Type B pancreatic cell (in vitro differentiated cells): ENCODE measurements around the gene TTN. TPM values are rescaled to one million over a fixed set of nuclear protein-coding genes. Genes with fewer than 3 reads are reported as not detected.

ENCODE experiments used
- DNase-seq: peaks from one replicate; pipeline ENCODE4 v3.0.0; 2021; ENCODE audit warnings: mixed read lengths; ENCODE audit not compliant: unreplicated experiment; ENCODE audit errors: extremely low spot score
- H3K27ac Mint-ChIP-seq: 2 replicates; pipeline ENCODE4 v1.8.0; 2021; ENCODE audit warnings: mild to moderate bottlenecking, mixed read lengths
- H3K27me3 Mint-ChIP-seq: 2 replicates; pipeline ENCODE4 v1.8.0; 2021; ENCODE audit warnings: mixed read lengths
- H3K36me3 Mint-ChIP-seq: 2 replicates; pipeline ENCODE4 v1.8.0; 2021; ENCODE audit warnings: mixed read lengths
- H3K4me1 Mint-ChIP-seq: one replicate; pipeline ENCODE4 v1.8.0; 2021; ENCODE audit warnings: mixed read lengths; ENCODE audit not compliant: unreplicated experiment
- H3K4me3 Mint-ChIP-seq: 2 replicates; pipeline ENCODE4 v1.8.0; 2021; ENCODE audit warnings: mild to moderate bottlenecking, mixed read lengths
- H3K9me3 Mint-ChIP-seq: 2 replicates; pipeline ENCODE4 v1.8.0; 2021; ENCODE audit warnings: mixed read lengths
- CTCF ChIP-seq: fragments of 200-600 bp; sonication (generic); conservative IDR thresholded peaks from 2 replicates; pipeline ENCODE4 v1.5.0; 2021; ENCODE audit warnings: antibody characterized with exemption, mild to moderate bottlenecking
- total RNA-seq: library from RNA; stranded (reverse); gene quantifications from 2 replicates; pipeline ENCODE4 v1.2.1, GENCODE V29; 2021; ENCODE audit warnings: low replicate concordance

TTN gene
- total RNA-seq, 1 donor from 2014 or later: 5.6 TPM

- TF ChIP-seq CTCF: no peak
Observed at GRCh38 chr2:178689808-178690207, 117.4 kb downstream of the TTN start.

DNA sequence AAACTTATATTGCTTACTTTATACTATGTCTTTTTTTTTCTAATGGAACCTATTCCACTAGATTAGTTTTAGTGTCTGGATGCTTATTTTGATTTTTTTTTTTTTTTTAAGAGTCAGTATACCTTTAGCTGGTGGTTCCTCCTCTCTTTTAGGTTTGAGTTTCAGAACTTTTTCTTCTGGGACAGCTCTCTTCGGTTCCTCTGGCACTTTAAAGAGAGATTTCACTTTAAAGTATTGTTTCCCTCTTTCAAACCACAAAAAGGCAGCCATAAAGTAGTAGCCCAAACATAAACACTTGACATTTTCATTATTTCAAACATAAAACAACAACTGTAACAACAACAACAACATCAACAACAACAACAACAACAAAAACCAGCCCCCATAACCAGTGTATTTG, 123.3 kb downstream of the TTN start:
- Mint-ChIP-seq H3K4me1 (no peaks in the 10 kb centered on the region), H3K4me3 (no peak overlapping the region), H3K9me3 (peaks cover 5% of the 10 kb centered on the region), H3K27ac (no peak overlapping the region), H3K36me3 (peaks cover 4% of the 10 kb centered on the region), H3K27me3 (no peaks in the 10 kb centered on the region)
- no peak for TF ChIP-seq CTCF
- DNase-seq: no peak

More at GRCh38 chr2:178689808-178690207, 117.4 kb downstream of the TTN start:
- H3K36me3 Mint-ChIP-seq: peaks cover 4% of the 10 kb centered on the region
- DNase-seq: no peak
- no peak overlapping the region for H3K4me3 Mint-ChIP-seq
- H3K9me3 Mint-ChIP-seq: peaks cover 5% of the 10 kb centered on the region
- H3K27ac Mint-ChIP-seq: no peak overlapping the region
- no peaks in the 10 kb centered on the region for H3K27me3 Mint-ChIP-seq
- no peaks in the 10 kb centered on the region for H3K4me1 Mint-ChIP-seq

DNA sequence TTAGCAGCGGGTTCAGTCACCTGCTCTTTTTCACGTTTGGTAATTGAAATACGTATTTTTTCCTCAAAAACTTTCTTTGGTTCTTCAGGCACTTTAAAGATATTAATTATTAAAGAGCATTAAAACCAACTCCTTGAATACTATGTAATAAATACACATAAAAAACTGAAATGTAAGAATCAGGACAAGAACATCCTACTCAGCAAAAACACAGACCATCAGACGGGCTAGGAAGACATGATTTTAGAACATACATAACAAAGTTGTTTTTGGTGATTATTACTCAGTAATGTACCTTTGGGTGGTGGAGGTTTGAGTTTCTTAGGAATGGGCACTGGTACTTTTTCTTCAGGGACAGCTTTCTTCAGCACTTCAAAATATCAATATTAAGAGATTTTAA, 126.1 kb downstream of the TTN start:
- H3K4me1 Mint-ChIP-seq: no peaks in the 10 kb centered on the region
- no peak overlapping the region for H3K27ac Mint-ChIP-seq
- no peaks in the 10 kb centered on the region for H3K27me3 Mint-ChIP-seq
- no peak overlapping the region for H3K4me3 Mint-ChIP-seq
- DNase-seq: no peak
- H3K9me3 Mint-ChIP-seq: peaks cover 5% of the 10 kb centered on the region
- H3K36me3 Mint-ChIP-seq: peaks cover 4% of the 10 kb centered on the region
- no peak for TF ChIP-seq CTCF

DNA sequence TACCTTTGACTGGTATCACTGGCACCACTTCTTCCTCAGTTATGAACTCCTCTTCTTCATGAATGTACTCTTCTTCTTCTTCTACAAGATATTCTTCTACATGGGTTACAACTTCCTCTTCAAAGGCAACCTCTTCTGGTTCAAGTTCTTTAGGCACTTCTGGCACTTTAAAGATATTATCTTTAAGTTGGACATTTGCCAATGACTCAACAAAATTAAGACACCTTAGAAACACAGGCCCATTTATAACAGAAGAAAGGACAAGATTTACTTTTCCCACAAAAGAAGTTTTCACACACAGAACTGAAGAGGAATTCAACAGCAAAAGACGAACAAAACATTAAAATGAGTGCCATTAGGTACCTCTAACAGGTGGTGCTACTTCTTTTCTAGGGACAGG, 127.3 kb downstream of the TTN start:
- no peak for DNase-seq
- Mint-ChIP-seq H3K4me3 (no peak overlapping the region), H3K27ac (no peak overlapping the region), H3K9me3 (no peaks in the 10 kb centered on the region), H3K4me1 (no peaks in the 10 kb centered on the region), H3K27me3 (no peaks in the 10 kb centered on the region), H3K36me3 (no peaks in the 10 kb centered on the region)
- no peak for TF ChIP-seq CTCF

DNA sequence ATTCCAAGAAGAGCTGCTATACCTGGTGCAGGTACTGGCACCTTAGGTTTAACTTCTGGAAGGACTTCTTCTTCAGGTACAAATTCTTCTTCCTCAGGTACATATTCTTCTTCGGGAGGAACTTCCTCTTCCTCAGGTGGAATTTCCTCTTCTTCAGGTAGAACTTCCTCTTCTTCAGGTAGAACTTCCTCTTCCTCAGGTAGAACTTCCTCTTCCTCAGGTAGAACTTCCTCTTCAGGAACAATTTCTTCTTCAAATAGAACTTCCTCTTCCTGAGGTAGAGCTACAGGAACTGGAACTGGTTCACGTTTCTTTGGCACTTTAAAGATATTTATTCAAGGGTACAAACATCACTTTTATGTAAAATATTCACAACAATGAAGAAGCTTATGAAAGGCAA, 129.6 kb downstream of the TTN start:
- no peak overlapping the region for H3K4me3 Mint-ChIP-seq
- H3K9me3 Mint-ChIP-seq: no peaks in the 10 kb centered on the region
- H3K27me3 Mint-ChIP-seq: no peaks in the 10 kb centered on the region
- no peaks in the 10 kb centered on the region for H3K4me1 Mint-ChIP-seq
- no peak for TF ChIP-seq CTCF
- H3K36me3 Mint-ChIP-seq: no peaks in the 10 kb centered on the region
- H3K27ac Mint-ChIP-seq: no peak overlapping the region
- no peak for DNase-seq

- Mint-ChIP-seq H3K27ac (no peak overlapping the region), H3K27me3 (no peaks in the 10 kb centered on the region), H3K36me3 (no peaks in the 10 kb centered on the region), H3K4me3 (no peak overlapping the region), H3K4me1 (no peaks in the 10 kb centered on the region), H3K9me3 (no peaks in the 10 kb centered on the region)
- no peak for DNase-seq
- TF ChIP-seq CTCF: no peak
Observed at GRCh38 chr2:178676046-178676445, 131.2 kb downstream of the TTN start.
